Activated naive CD8-positive, alpha-beta T cell treated with anti-CD3 and anti-CD28 coated beads, Interleukin-2, amount 50 U/mL, for 24 hours (primary cell): ENCODE data around the gene CDCA5.
A peak's percentile ranks its signal among the peaks of the same experiment; 100 is the strongest.

ENCODE experiments used
- ATAC-seq: fragments of 150-1000 bp; cut with Tn5 transposase; one replicate; pipeline ENCODE4 v1.10.0; 2021
- DNase-seq: peaks from one replicate; pipeline ENCODE4 v3.0.0; 2021
- H3K27ac Mint-ChIP-seq: one replicate; pipeline ENCODE4 v1.8.0; 2021; ENCODE audit warnings: mild to moderate bottlenecking, mixed read lengths
- H3K27me3 Mint-ChIP-seq: one replicate; pipeline ENCODE4 v1.8.0; 2021; ENCODE audit warnings: mixed read lengths
- H3K36me3 Mint-ChIP-seq: one replicate; pipeline ENCODE4 v1.8.0; 2021; ENCODE audit warnings: low read depth, mixed read lengths
- H3K4me1 Mint-ChIP-seq: one replicate; pipeline ENCODE4 v1.8.0; 2021; ENCODE audit warnings: mixed read lengths
- H3K4me3 Mint-ChIP-seq: one replicate; pipeline ENCODE4 v1.8.0; 2021; ENCODE audit warnings: mild to moderate bottlenecking, moderate library complexity, mixed read lengths
- H3K9me3 Mint-ChIP-seq: one replicate; pipeline ENCODE4 v1.8.0; 2021; ENCODE audit warnings: mixed read lengths

The CDCA5 gene

GRCh38 chr11:65113839-65114238, 30.0 kb upstream of the CDCA5 start:
- Mint-ChIP-seq H3K9me3 (no peaks in the 10 kb centered on the region), H3K36me3 (peaks cover 23% of the 10 kb centered on the region), H3K27ac (no peak overlapping the region), H3K4me1 (peaks cover 62% of the 10 kb centered on the region), H3K4me3 (peak overlapping the region; percentile 79), H3K27me3 (no peaks in the 10 kb centered on the region)
- DNase-seq (no peak), ATAC-seq (no peak)

- Mint-ChIP-seq H3K36me3 (peaks cover 18% of the 10 kb centered on the region), H3K9me3 (no peaks in the 10 kb centered on the region), H3K4me3 (peak overlapping the region; percentile 79), H3K4me1 (peaks cover 57% of the 10 kb centered on the region), H3K27me3 (no peaks in the 10 kb centered on the region), H3K27ac (peak overlapping the region; percentile 67)
- ATAC-seq (no peak), DNase-seq (no peak)
These were observed 29.5 kb upstream of the CDCA5 start for GRCh38 chr11:65113361-65113756.

GRCh38 chr11:65112546-65113360, 28.9 kb upstream of the CDCA5 start:
- Mint-ChIP-seq H3K4me1 (peaks cover 52% of the 10 kb centered on the region), H3K4me3 (peak overlapping the region; percentile 79), H3K27me3 (no peaks in the 10 kb centered on the region), H3K9me3 (no peaks in the 10 kb centered on the region), H3K36me3 (peaks cover 15% of the 10 kb centered on the region), H3K27ac (peak overlapping the region; percentile 67)
- peak; percentile 36 for ATAC-seq
- DNase-seq, result peak; percentile 82

GRCh38 chr11:65111744-65112545, 28.1 kb upstream of the CDCA5 start, which contains the start of gene TM7SF2:
Gene TM7SF2 (plus strand): TSS chr11:65111872. CDS start chr11:65112016, 144 bp downstream.
- DNase-seq (peak; percentile 97), ATAC-seq (peak; percentile 72)
- Mint-ChIP-seq H3K9me3 (no peaks in the 10 kb centered on the region), H3K27me3 (no peaks in the 10 kb centered on the region), H3K4me1 (peaks cover 48% of the 10 kb centered on the region), H3K36me3 (peaks cover 12% of the 10 kb centered on the region), H3K27ac (peak within 1 kb of the TSS; percentile 81), H3K4me3 (peak within 1 kb of the TSS; percentile 79)

- Mint-ChIP-seq H3K4me3 (peak overlapping the region; percentile 79), H3K9me3 (no peaks in the 10 kb centered on the region), H3K36me3 (peaks cover 10% of the 10 kb centered on the region), H3K27ac (no peak overlapping the region), H3K4me1 (peaks cover 44% of the 10 kb centered on the region), H3K27me3 (no peaks in the 10 kb centered on the region)
- no peak for DNase-seq
- no peak for ATAC-seq
These were observed 27.4 kb upstream of the CDCA5 start for GRCh38 chr11:65111159-65111743.

GRCh38 chr11:65110354-65110861, 26.6 kb upstream of the CDCA5 start:
- H3K4me3 Mint-ChIP-seq, result no peak overlapping the region
- no peaks in the 10 kb centered on the region for H3K9me3 Mint-ChIP-seq
- peaks cover 9% of the 10 kb centered on the region for H3K36me3 Mint-ChIP-seq
- DNase-seq (peak; percentile 98), ATAC-seq (peak; percentile 52)
- no peak overlapping the region for H3K27ac Mint-ChIP-seq
- no peaks in the 10 kb centered on the region for H3K27me3 Mint-ChIP-seq
- peaks cover 36% of the 10 kb centered on the region for H3K4me1 Mint-ChIP-seq

- Mint-ChIP-seq H3K27ac (no peak overlapping the region), H3K27me3 (no peaks in the 10 kb centered on the region), H3K9me3 (no peaks in the 10 kb centered on the region), H3K4me3 (no peak overlapping the region), H3K4me1 (peaks cover 34% of the 10 kb centered on the region), H3K36me3 (peaks cover 10% of the 10 kb centered on the region)
- DNase-seq, result no peak
- ATAC-seq, result no peak
These were observed 25.7 kb upstream of the CDCA5 start for GRCh38 chr11:65109231-65110198.

GRCh38 chr11:65108469-65109123, 24.8 kb upstream of the CDCA5 start:
- DNase-seq, result no peak
- Mint-ChIP-seq H3K27me3 (no peaks in the 10 kb centered on the region), H3K27ac (no peak overlapping the region), H3K4me3 (no peak overlapping the region), H3K36me3 (peaks cover 11% of the 10 kb centered on the region), H3K4me1 (peaks cover 26% of the 10 kb centered on the region), H3K9me3 (no peaks in the 10 kb centered on the region)
- ATAC-seq, result no peak

- Mint-ChIP-seq H3K9me3 (no peaks in the 10 kb centered on the region), H3K36me3 (peaks cover 11% of the 10 kb centered on the region), H3K4me1 (peaks cover 19% of the 10 kb centered on the region), H3K4me3 (no peak overlapping the region), H3K27me3 (no peaks in the 10 kb centered on the region), H3K27ac (no peak overlapping the region)
- DNase-seq (no peak), ATAC-seq (no peak)
These were observed 24.1 kb upstream of the CDCA5 start for GRCh38 chr11:65107751-65108468.

- H3K9me3 Mint-ChIP-seq, result no peaks in the 10 kb centered on the region
- ATAC-seq (no peak), DNase-seq (no peak)
- peaks cover 11% of the 10 kb centered on the region for H3K36me3 Mint-ChIP-seq
- no peaks in the 10 kb centered on the region for H3K27me3 Mint-ChIP-seq
- no peak overlapping the region for H3K4me3 Mint-ChIP-seq
- H3K4me1 Mint-ChIP-seq, result peaks cover 17% of the 10 kb centered on the region
- no peak overlapping the region for H3K27ac Mint-ChIP-seq
These were observed 23.2 kb upstream of the CDCA5 start for GRCh38 chr11:65107078-65107477.

- Mint-ChIP-seq H3K36me3 (peaks cover 14% of the 10 kb centered on the region), H3K4me3 (no peak overlapping the region), H3K4me1 (no peaks in the 10 kb centered on the region), H3K27me3 (no peaks in the 10 kb centered on the region), H3K9me3 (no peaks in the 10 kb centered on the region), H3K27ac (no peak overlapping the region)
- ATAC-seq, result no peak
- no peak for DNase-seq
These were observed 20.8 kb upstream of the CDCA5 start for GRCh38 chr11:65104628-65105027.

- Mint-ChIP-seq H3K9me3 (no peaks in the 10 kb centered on the region), H3K4me1 (peaks cover 2% of the 10 kb centered on the region), H3K4me3 (no peak overlapping the region), H3K36me3 (peaks cover 19% of the 10 kb centered on the region), H3K27me3 (no peaks in the 10 kb centered on the region), H3K27ac (peak overlapping the region; percentile 7)
- DNase-seq (no peak), ATAC-seq (no peak)
These were observed 19.6 kb upstream of the CDCA5 start for GRCh38 chr11:65103476-65103875.
